ENCODE measurements around the gene RTN4RL1. TPM values are rescaled to one million over a fixed set of nuclear protein-coding genes. Genes with fewer than 3 reads are reported as not detected.

RTN4RL1 gene
- polyA plus RNA-seq, 1 donor (not counting 4 experiments of a cell fraction or from before 2014, with no cell fraction given), result 2.3 TPM

- no peaks in the 10 kb centered on the region for H3K9me3 ChIP-seq (ENCODE audit: control insufficient read depth, low read depth, low read length)
- no peak for TF ChIP-seq EZH2 (IDR thresholded peaks at IDR 0.05; ENCODE audit: low read length)
- no peaks in the 10 kb centered on the region for H3K27me3 ChIP-seq (ENCODE audit: control insufficient read depth, extremely low read depth, insufficient read depth, low read length)
- DNase-seq (ENCODE audit: low read depth, low spot score) (no peak), FAIRE-seq (no peak)
- no peaks in the 10 kb centered on the region for H3K36me3 ChIP-seq (ENCODE audit: control insufficient read depth in 2 of 2, extremely low read depth in 1 of 2, insufficient read depth in 2 of 2, low read length in 2 of 2)
- no peak overlapping the region for H3K4me3 ChIP-seq (ENCODE audit: control insufficient read depth in 2 of 3, extremely low read depth in 1 of 3, insufficient read depth in 2 of 3, low read depth in 1 of 3, low read length in 3 of 3)
- no peak overlapping the region for H3K27ac ChIP-seq (ENCODE audit: control insufficient read depth, insufficient read depth, low read length)
- H3K4me1 ChIP-seq (ENCODE audit: control insufficient read depth, extremely low read depth, insufficient read depth, low read length), result no peaks in the 10 kb centered on the region
- H2AFZ ChIP-seq (ENCODE audit: control insufficient read depth, low read length), result no peak overlapping the region
- H3K4me2 ChIP-seq (ENCODE audit: control insufficient read depth, extremely low read depth, insufficient read depth, low read depth, low read length), result no peak overlapping the region
- no peaks in the 10 kb centered on the region for H4K20me1 ChIP-seq (ENCODE audit: control insufficient read depth, extremely low read depth, insufficient read depth, low read length)
- no peaks in the 10 kb centered on the region for H3K79me2 ChIP-seq (ENCODE audit: control insufficient read depth, insufficient read depth, low read length)
- dilution Hi-C loops (cut with MboI; ENCODE audit: extremely low pct_ligation_motif_present, low sequenced_read_pairs), result no loop called here
- H3K9ac ChIP-seq (ENCODE audit: control insufficient read depth, extremely low read depth, insufficient read depth, low read length), result no peak overlapping the region
- H3K9me1 ChIP-seq (ENCODE audit: control insufficient read depth, extremely low read depth, insufficient read depth, low read length), result no peaks in the 10 kb centered on the region
Observed at GRCh38 chr17:1939981-1940809, 84.9 kb downstream of the RTN4RL1 start.

GRCh38 chr17:1937461-1937860 is 87.7 kb downstream of the RTN4RL1 start:
- FAIRE-seq (no peak), DNase-seq (ENCODE audit: low read depth, low spot score) (no peak)
- dilution Hi-C loops (cut with MboI; ENCODE audit: extremely low pct_ligation_motif_present, low sequenced_read_pairs), result no loop called here
- Histone ChIP-seq H3K4me1 (ENCODE audit: control insufficient read depth, extremely low read depth, insufficient read depth, low read length) (no peaks in the 10 kb centered on the region), H3K36me3 (ENCODE audit: control insufficient read depth in 2 of 2, extremely low read depth in 1 of 2, insufficient read depth in 2 of 2, low read length in 2 of 2) (no peaks in the 10 kb centered on the region), H3K27ac (ENCODE audit: control insufficient read depth, insufficient read depth, low read length) (no peak overlapping the region), H4K20me1 (ENCODE audit: control insufficient read depth, extremely low read depth, insufficient read depth, low read length) (no peaks in the 10 kb centered on the region), H3K4me3 (ENCODE audit: control insufficient read depth in 2 of 3, extremely low read depth in 1 of 3, insufficient read depth in 2 of 3, low read depth in 1 of 3, low read length in 3 of 3) (no peak overlapping the region), H3K4me2 (ENCODE audit: control insufficient read depth, extremely low read depth, insufficient read depth, low read depth, low read length) (no peak overlapping the region), H3K9me1 (ENCODE audit: control insufficient read depth, extremely low read depth, insufficient read depth, low read length) (no peaks in the 10 kb centered on the region), H3K9ac (ENCODE audit: control insufficient read depth, extremely low read depth, insufficient read depth, low read length) (no peak overlapping the region), H2AFZ (ENCODE audit: control insufficient read depth, low read length) (no peak overlapping the region), H3K79me2 (ENCODE audit: control insufficient read depth, insufficient read depth, low read length) (no peaks in the 10 kb centered on the region), H3K9me3 (ENCODE audit: control insufficient read depth, low read depth, low read length) (no peaks in the 10 kb centered on the region), H3K27me3 (ENCODE audit: control insufficient read depth, extremely low read depth, insufficient read depth, low read length) (no peaks in the 10 kb centered on the region)
- TF ChIP-seq CTCF (optimal IDR thresholded peaks at IDR 0.05 in 1 of 3, IDR thresholded peaks at IDR 0.05 in 1 of 3, conservative IDR thresholded peaks at IDR 0.05 in 1 of 3; ENCODE audit: extremely low read depth in 1 of 3, insufficient read depth in 2 of 3, low read length in 3 of 3) (no peak), EZH2 (IDR thresholded peaks at IDR 0.05; ENCODE audit: low read length) (no peak)

Measured in keratinocyte (primary cell).